ENCODE measurements around the gene FEV. TPM values are rescaled to one million over a fixed set of nuclear protein-coding genes. Genes with fewer than 3 reads are reported as not detected.

FEV gene
- polyA plus RNA-seq, 1 donor from 2014 or later, result not detected

GRCh38 chr2:218986148-218986761, 1.3 kb upstream of the FEV start:
- Histone ChIP-seq H3K79me2 (replicated peaks; ENCODE audit: insufficient read depth, low read length) (no peaks in the 10 kb centered on the region), H2AFZ (ENCODE audit: low read depth, low read length) (no peak overlapping the region), H3K27ac (ENCODE audit: low read length) (no peak overlapping the region), H3F3A (ENCODE audit: insufficient read depth, low read length, poor library complexity, severe bottlenecking) (no peaks in the 10 kb centered on the region), H3K9me2 (ENCODE audit: insufficient read depth, low read length) (no peaks in the 10 kb centered on the region), H3K9me3 (ENCODE audit: low read length) (no peaks in the 10 kb centered on the region), H3K27me3 (ENCODE audit: insufficient read depth, low read depth, low read length) (peaks cover 99% of the 10 kb centered on the region), H3K4me3 (ENCODE audit: low read length) (no peak overlapping the region), H4K20me1 (ENCODE audit: insufficient read depth) (no peaks in the 10 kb centered on the region), H3K36me3 (ENCODE audit: insufficient read depth, low read length) (no peaks in the 10 kb centered on the region), H3K4me2 (ENCODE audit: low read length) (no peak overlapping the region), H3K9ac (ENCODE audit: low read length) (no peak overlapping the region)
- no peak for TF ChIP-seq TAF1 (IDR thresholded peaks at IDR 0.05; ENCODE audit: low read depth)
- no peak for TF ChIP-seq EP300 (conservative IDR thresholded peaks at IDR 0.05; ENCODE audit: poor library complexity, severe bottlenecking)
- TF ChIP-seq SMC3 (conservative IDR thresholded peaks at IDR 0.05; ENCODE audit: poor library complexity), result no peak
- TF ChIP-seq RAD21 (conservative IDR thresholded peaks at IDR 0.05), result no peak
- TF ChIP-seq CTCF (IDR thresholded peaks at IDR 0.05; ENCODE audit: poor library complexity, severe bottlenecking), result no peak
- TF ChIP-seq, protein P1, sequence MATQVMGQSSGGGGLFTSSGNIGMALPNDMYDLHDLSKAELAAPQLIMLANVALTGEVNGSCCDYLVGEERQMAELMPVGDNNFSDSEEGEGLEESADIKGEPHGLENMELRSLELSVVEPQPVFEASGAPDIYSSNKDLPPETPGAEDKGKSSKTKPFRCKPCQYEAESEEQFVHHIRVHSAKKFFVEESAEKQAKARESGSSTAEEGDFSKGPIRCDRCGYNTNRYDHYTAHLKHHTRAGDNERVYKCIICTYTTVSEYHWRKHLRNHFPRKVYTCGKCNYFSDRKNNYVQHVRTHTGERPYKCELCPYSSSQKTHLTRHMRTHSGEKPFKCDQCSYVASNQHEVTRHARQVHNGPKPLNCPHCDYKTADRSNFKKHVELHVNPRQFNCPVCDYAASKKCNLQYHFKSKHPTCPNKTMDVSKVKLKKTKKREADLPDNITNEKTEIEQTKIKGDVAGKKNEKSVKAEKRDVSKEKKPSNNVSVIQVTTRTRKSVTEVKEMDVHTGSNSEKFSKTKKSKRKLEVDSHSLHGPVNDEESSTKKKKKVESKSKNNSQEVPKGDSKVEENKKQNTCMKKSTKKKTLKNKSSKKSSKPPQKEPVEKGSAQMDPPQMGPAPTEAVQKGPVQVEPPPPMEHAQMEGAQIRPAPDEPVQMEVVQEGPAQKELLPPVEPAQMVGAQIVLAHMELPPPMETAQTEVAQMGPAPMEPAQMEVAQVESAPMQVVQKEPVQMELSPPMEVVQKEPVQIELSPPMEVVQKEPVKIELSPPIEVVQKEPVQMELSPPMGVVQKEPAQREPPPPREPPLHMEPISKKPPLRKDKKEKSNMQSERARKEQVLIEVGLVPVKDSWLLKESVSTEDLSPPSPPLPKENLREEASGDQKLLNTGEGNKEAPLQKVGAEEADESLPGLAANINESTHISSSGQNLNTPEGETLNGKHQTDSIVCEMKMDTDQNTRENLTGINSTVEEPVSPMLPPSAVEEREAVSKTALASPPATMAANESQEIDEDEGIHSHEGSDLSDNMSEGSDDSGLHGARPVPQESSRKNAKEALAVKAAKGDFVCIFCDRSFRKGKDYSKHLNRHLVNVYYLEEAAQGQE (IDR thresholded peaks at IDR 0.05; ENCODE audit: borderline replicate concordance), result no peak

DNA sequence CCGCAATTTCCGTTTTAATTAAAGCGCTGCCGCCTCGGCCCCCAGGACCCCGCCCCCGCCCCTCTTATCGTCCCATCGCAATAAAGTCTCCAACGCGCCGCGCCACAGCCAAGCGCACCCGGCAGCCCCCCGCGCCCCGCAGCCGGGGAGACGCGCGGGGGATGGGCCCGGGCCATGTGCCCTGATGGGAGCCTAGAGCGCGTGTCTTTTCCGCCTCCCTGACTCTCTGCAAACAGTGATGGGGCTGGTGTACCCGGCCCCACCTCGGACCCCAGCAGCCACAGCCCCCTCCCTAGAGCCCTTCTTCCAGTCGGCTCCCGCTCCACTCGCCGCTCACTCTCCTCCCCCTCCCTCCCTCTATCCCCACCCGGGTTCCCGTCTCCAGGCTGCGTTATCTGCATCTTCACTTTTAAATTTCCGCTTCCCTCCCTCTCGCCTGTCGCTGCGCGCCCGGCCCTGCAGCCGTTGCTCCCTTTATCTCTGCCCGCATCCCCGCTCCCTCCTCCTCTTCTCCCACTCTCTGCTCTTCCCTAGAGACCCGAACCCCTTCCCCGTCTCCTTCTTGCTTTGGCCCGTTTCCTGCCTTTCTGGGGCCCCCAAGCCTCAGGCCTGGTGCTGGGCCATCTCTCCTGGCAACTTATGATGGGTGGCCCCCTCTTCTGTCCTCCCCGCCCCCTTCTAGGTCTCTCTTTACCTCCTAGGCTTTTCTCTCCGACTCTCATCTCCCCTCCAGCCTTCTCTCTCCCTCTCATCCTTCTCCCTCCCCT, 524 bp upstream of the FEV start:
- no peaks in the 10 kb centered on the region for H3K9me2 ChIP-seq (ENCODE audit: insufficient read depth, low read length)
- H3K27ac ChIP-seq (ENCODE audit: low read length), result no peak overlapping the region
- peaks cover 98% of the 10 kb centered on the region for H3K27me3 ChIP-seq (ENCODE audit: insufficient read depth, low read depth, low read length)
- H3K4me2 ChIP-seq (ENCODE audit: low read length), result no peak overlapping the region
- H3K9me3 ChIP-seq (ENCODE audit: low read length), result no peaks in the 10 kb centered on the region
- no peaks in the 10 kb centered on the region for H4K20me1 ChIP-seq (ENCODE audit: insufficient read depth)
- no peaks in the 10 kb centered on the region for H3F3A ChIP-seq (ENCODE audit: insufficient read depth, low read length, poor library complexity, severe bottlenecking)
- TF ChIP-seq CTCF (IDR thresholded peaks at IDR 0.05; ENCODE audit: poor library complexity, severe bottlenecking), result no peak
- TF ChIP-seq SMC3 (conservative IDR thresholded peaks at IDR 0.05; ENCODE audit: poor library complexity), result no peak
- TF ChIP-seq EP300 (conservative IDR thresholded peaks at IDR 0.05; ENCODE audit: poor library complexity, severe bottlenecking), result no peak
- TF ChIP-seq EZH2 (IDR thresholded peaks at IDR 0.05; ENCODE audit: borderline replicate concordance, insufficient read depth, low read length, poor library complexity, severe bottlenecking), result peak; percentile 76
- peak; percentile 20 for TF ChIP-seq MXI1 (conservative IDR thresholded peaks at IDR 0.05; ENCODE audit: poor library complexity, severe bottlenecking)
- TF ChIP-seq, protein P1 (IDR thresholded peaks at IDR 0.05; ENCODE audit: borderline replicate concordance), result no peak
- no peaks in the 10 kb centered on the region for H3K36me3 ChIP-seq (ENCODE audit: insufficient read depth, low read length)
- H3K9ac ChIP-seq (ENCODE audit: low read length), result no peak overlapping the region
- no peak overlapping the region for H2AFZ ChIP-seq (ENCODE audit: low read depth, low read length)
- H3K4me3 ChIP-seq (ENCODE audit: low read length), result peak overlapping the region; percentile 55
- H3K79me2 ChIP-seq (replicated peaks; ENCODE audit: insufficient read depth, low read length), result no peaks in the 10 kb centered on the region
